OCI-LY1 (cell line): ENCODE data around the gene C1S.
"Not testable (repeated sequence)": the region's sequence is repeated elsewhere in the genome, so short reads cannot be mapped to it uniquely, and the experiment has no call there.

ENCODE experiments used
- H2AFZ ChIP-seq: fragments of 200-600 bp; sonication (generic), shearing (Covaris generic); 2 replicates; pipeline ENCODE4 v1.6.0; 2014; ENCODE audit warnings: antibody characterized with exemption, mild to moderate bottlenecking, low read length
- H3F3A ChIP-seq: fragments of 200-600 bp; sonication (generic), shearing (Covaris generic); 2 replicates; pipeline ENCODE4 v1.6.0; 2014; ENCODE audit warnings: mild to moderate bottlenecking, antibody characterized with exemption, low read length, moderate library complexity; ENCODE audit not compliant: insufficient read depth
- H3K27ac ChIP-seq: fragments of 200-600 bp; sonication (generic); 2 replicates; pipeline ENCODE4 v1.5.1; 2014; ENCODE audit warnings: low read length, mixed run types, mild to moderate bottlenecking, low read depth; ENCODE audit not compliant: poor library complexity, severe bottlenecking
- H3K27me3 ChIP-seq: fragments of 200-600 bp; sonication (generic); 2 replicates; pipeline ENCODE4 v1.6.0; 2014; ENCODE audit warnings: antibody characterized with exemption, mild to moderate bottlenecking, low read length, moderate library complexity; ENCODE audit not compliant: insufficient read depth
- H3K36me3 ChIP-seq: fragments of 200-600 bp; sonication (generic); 2 replicates; pipeline ENCODE4 v1.6.1; 2014; ENCODE audit warnings: mild to moderate bottlenecking, antibody characterized with exemption, low read length, moderate library complexity, mixed read lengths; ENCODE audit not compliant: insufficient read depth
- H3K4me1 ChIP-seq: fragments of 200-600 bp; sonication (generic); 2 replicates; pipeline ENCODE4 v1.5.1; 2014; ENCODE audit warnings: mild to moderate bottlenecking, low read length, moderate library complexity; ENCODE audit not compliant: insufficient read depth, severe bottlenecking
- H3K4me2 ChIP-seq: fragments of 200-600 bp; sonication (generic), shearing (Covaris generic); 2 replicates; pipeline ENCODE4 v1.6.1; 2014; ENCODE audit warnings: low read length
- H3K4me3 ChIP-seq: fragments of 200-600 bp; sonication (generic); 2 replicates; pipeline ENCODE4 v1.5.1; 2014; ENCODE audit warnings: low read length, low read depth, mild to moderate bottlenecking, mixed read lengths; ENCODE audit not compliant: poor library complexity, severe bottlenecking
- H3K79me2 ChIP-seq: fragments of 200-600 bp; shearing (Covaris generic); 2 replicates; pipeline ENCODE4 v1.6.1; 2016; ENCODE audit warnings: mixed run types, low read length, mixed read lengths; ENCODE audit not compliant: insufficient read depth
- H3K9ac ChIP-seq: fragments of 200-600 bp; sonication (generic), shearing (Covaris generic); 2 replicates; pipeline ENCODE4 v1.6.1; 2014; ENCODE audit warnings: mild to moderate bottlenecking, low read length, mixed read lengths
- H3K9me2 ChIP-seq: fragments of 200-600 bp; sonication (generic), shearing (Covaris generic); 2 replicates; pipeline ENCODE4 v1.6.1; 2014; ENCODE audit warnings: low read depth, mild to moderate bottlenecking, low read length, mixed read lengths
- H3K9me3 ChIP-seq: fragments of 200-600 bp; shearing (Covaris generic); 2 replicates; pipeline ENCODE4 v1.6.1; 2014; ENCODE audit warnings: low read length, mixed read lengths
- H4K20me1 ChIP-seq: fragments of 200-600 bp; sonication (generic), shearing (Covaris generic); 2 replicates; pipeline ENCODE4 v1.6.0; 2016; ENCODE audit warnings: mild to moderate bottlenecking, low read length; ENCODE audit not compliant: insufficient read depth
- CTCF ChIP-seq: fragments of 200-600 bp; sonication (generic), shearing (Covaris generic); IDR thresholded peaks from 2 replicates; pipeline ENCODE4 v1.5.1; 2017; ENCODE audit warnings: mild to moderate bottlenecking, antibody characterized with exemption, low read length, moderate library complexity, mixed read lengths
- EZH2 ChIP-seq: fragments of 200-600 bp; sonication (generic), shearing (Covaris generic); IDR thresholded peaks from 2 replicates; pipeline ENCODE4 v1.8.0; 2017; ENCODE audit warnings: borderline replicate concordance, mixed run types, mild to moderate bottlenecking, antibody characterized with exemption, low read length, moderate library complexity, mixed read lengths

Gene C1S

GRCh38 chr12:7060353-7060954 lies at the start of gene C1S:
C1S (plus strand) TSS chr12:7060718; CDS start chr12:7061913, 1,195 bp downstream.
- no peaks in the 10 kb centered on the region for H4K20me1 ChIP-seq
- H3F3A ChIP-seq, result no peaks in the 10 kb centered on the region
- H3K4me1 ChIP-seq, result no peaks in the 10 kb centered on the region
- no peaks in the 10 kb centered on the region for H3K9me3 ChIP-seq
- H2AFZ ChIP-seq, result no peak within 1 kb of the TSS
- no peak within 1 kb of the TSS for H3K9ac ChIP-seq
- no peaks in the 10 kb centered on the region for H3K36me3 ChIP-seq
- no peak within 1 kb of the TSS for H3K27ac ChIP-seq
- H3K4me3 ChIP-seq, result no peak within 1 kb of the TSS
- H3K4me2 ChIP-seq, result no peak within 1 kb of the TSS
- peaks cover 4% of the 10 kb centered on the region; the same call in 1 of the 2 replicates for H3K27me3 ChIP-seq
- H3K9me2 ChIP-seq, result no peaks in the 10 kb centered on the region
- TF ChIP-seq CTCF (no peak), EZH2 (no peak)
- no peaks in the 10 kb centered on the region for H3K79me2 ChIP-seq

- not testable (repeated sequence) for H3K27ac ChIP-seq, H3K9me2 ChIP-seq, H3K79me2 ChIP-seq, H4K20me1 ChIP-seq, H3K9me3 ChIP-seq, H3K4me3 ChIP-seq, H2AFZ ChIP-seq, H3K4me2 ChIP-seq, H3K27me3 ChIP-seq, H3K9ac ChIP-seq, H3F3A ChIP-seq, H3K4me1 ChIP-seq
- peaks cover 26% of the 10 kb centered on the region; the same call in 1 of the 2 replicates for H3K36me3 ChIP-seq
Measured at GRCh38 chr12:7011398-7011797, 49.1 kb upstream of the C1S start.

GRCh38 chr12:7012024-7012607 lies 48.4 kb upstream of the C1S start:
- Histone ChIP-seq H3F3A (no peaks in the 10 kb centered on the region), H3K36me3 (peaks cover 23% of the 10 kb centered on the region; the same call in 1 of the 2 replicates), H3K9me2 (no peaks in the 10 kb centered on the region), H3K9ac (no peak overlapping the region), H3K4me2 (no peak overlapping the region), H4K20me1 (no peaks in the 10 kb centered on the region), H3K9me3 (no peaks in the 10 kb centered on the region), H3K79me2 (peaks cover 1% of the 10 kb centered on the region; the same call in 1 of the 2 replicates), H3K4me1 (peaks cover 16% of the 10 kb centered on the region), H3K4me3 (no peak overlapping the region), H3K27ac (no peak overlapping the region), H2AFZ (no peak overlapping the region), H3K27me3 (no peaks in the 10 kb centered on the region)
- TF ChIP-seq CTCF (no peak), EZH2 (no peak)

GRCh38 chr12:7013101-7013500 lies 47.4 kb upstream of the C1S start:
- H2AFZ ChIP-seq, result no peak overlapping the region
- no peaks in the 10 kb centered on the region for H4K20me1 ChIP-seq
- H3K4me1 ChIP-seq, result peaks cover 22% of the 10 kb centered on the region
- no peaks in the 10 kb centered on the region for H3F3A ChIP-seq
- H3K27me3 ChIP-seq, result no peaks in the 10 kb centered on the region
- H3K9ac ChIP-seq, result no peak overlapping the region
- TF ChIP-seq CTCF, result no peak
- no peak for TF ChIP-seq EZH2
- H3K9me3 ChIP-seq, result no peaks in the 10 kb centered on the region
- H3K79me2 ChIP-seq, result peaks cover 7% of the 10 kb centered on the region
- H3K9me2 ChIP-seq, result no peaks in the 10 kb centered on the region
- no peak overlapping the region for H3K4me3 ChIP-seq
- peaks cover 19% of the 10 kb centered on the region; the same call in 1 of the 2 replicates for H3K36me3 ChIP-seq
- no peak overlapping the region for H3K4me2 ChIP-seq
- H3K27ac ChIP-seq, result no peak overlapping the region
